ENCODE data around the gene ARHGAP15.
A peak's percentile ranks its signal among the peaks of the same experiment; 100 is the strongest.

Gene ARHGAP15

GRCh38 chr2:143417428-143417827, 288.2 kb downstream of the ARHGAP15 start:
- no peak for DNase-seq

GRCh38 chr2:143420313-143420712, 291.1 kb downstream of the ARHGAP15 start:
- DNase-seq = no peak

GRCh38 chr2:143422681-143423080, 293.5 kb downstream of the ARHGAP15 start:
- no peak for DNase-seq

GRCh38 chr2:143425896-143426295, 296.7 kb downstream of the ARHGAP15 start:
- DNase-seq = no peak

GRCh38 chr2:143426296-143426695, 297.1 kb downstream of the ARHGAP15 start:
- DNase-seq = no peak

GRCh38 chr2:143428700-143429099, 299.5 kb downstream of the ARHGAP15 start:
- peak; percentile 8 for DNase-seq

GRCh38 chr2:143429932-143430679, 300.9 kb downstream of the ARHGAP15 start:
- no peak for DNase-seq

- no peak for DNase-seq
Observed at GRCh38 chr2:143431316-143431715, 302.1 kb downstream of the ARHGAP15 start.

GRCh38 chr2:143433251-143433650, 304.0 kb downstream of the ARHGAP15 start:
- DNase-seq = no peak

GRCh38 chr2:143433840-143434239, 304.6 kb downstream of the ARHGAP15 start:
- no peak for DNase-seq

- DNase-seq = no peak
Observed at GRCh38 chr2:143434445-143434844, 305.2 kb downstream of the ARHGAP15 start.

GRCh38 chr2:143435131-143435530, 305.9 kb downstream of the ARHGAP15 start:
- DNase-seq = no peak

GRCh38 chr2:143436951-143437350, 307.7 kb downstream of the ARHGAP15 start:
- no peak for DNase-seq

GRCh38 chr2:143440411-143441012, 311.3 kb downstream of the ARHGAP15 start:
- DNase-seq = no peak

GRCh38 chr2:143442193-143442592, 313.0 kb downstream of the ARHGAP15 start:
- no peak for DNase-seq

GRCh38 chr2:143451642-143452281, 322.5 kb downstream of the ARHGAP15 start:
- DNase-seq = peak; percentile 22

- DNase-seq = peak; percentile 24
Observed at GRCh38 chr2:143452817-143453451, 323.7 kb downstream of the ARHGAP15 start.

GRCh38 chr2:143453981-143454511, 324.8 kb downstream of the ARHGAP15 start:
- no peak for DNase-seq

- no peak for DNase-seq
Observed at GRCh38 chr2:143455317-143455716, 326.1 kb downstream of the ARHGAP15 start.

GRCh38 chr2:143458258-143459190, 329.3 kb downstream of the ARHGAP15 start:
- no peak for DNase-seq

- no peak for DNase-seq
Observed at GRCh38 chr2:143460382-143460781, 331.2 kb downstream of the ARHGAP15 start.

- DNase-seq = no peak
Observed at GRCh38 chr2:143463719-143464118, 334.5 kb downstream of the ARHGAP15 start.

Measured in activated CD4-positive, alpha-beta T cell treated with anti-CD3 and anti-CD28 coated beads for 48 hours (primary cell).